AG09309 (cell line): ENCODE results near the gene EHD1.

ENCODE experiments used
- DNase-seq: peaks from one replicate; pipeline ENCODE4 v3.0.0-alpha.2; 2010; ENCODE audit warnings: low read depth
- H3K4me3 ChIP-seq: 2 replicates; pipeline ENCODE4 v1.5.1; 2011; ENCODE audit warnings: mild to moderate bottlenecking, low read depth, low read length, moderate library complexity; ENCODE audit not compliant: control insufficient read depth
- TF ChIP-seq, protein P1 (sequence below): IDR thresholded peaks from 2 replicates; pipeline ENCODE4 v1.5.1; 2011; ENCODE audit warnings: mild to moderate bottlenecking, low read depth, low read length, inconsistent platforms; ENCODE audit not compliant: insufficient read depth, control insufficient read depth; ENCODE audit errors: missing control alignments

The EHD1 gene

DNA sequence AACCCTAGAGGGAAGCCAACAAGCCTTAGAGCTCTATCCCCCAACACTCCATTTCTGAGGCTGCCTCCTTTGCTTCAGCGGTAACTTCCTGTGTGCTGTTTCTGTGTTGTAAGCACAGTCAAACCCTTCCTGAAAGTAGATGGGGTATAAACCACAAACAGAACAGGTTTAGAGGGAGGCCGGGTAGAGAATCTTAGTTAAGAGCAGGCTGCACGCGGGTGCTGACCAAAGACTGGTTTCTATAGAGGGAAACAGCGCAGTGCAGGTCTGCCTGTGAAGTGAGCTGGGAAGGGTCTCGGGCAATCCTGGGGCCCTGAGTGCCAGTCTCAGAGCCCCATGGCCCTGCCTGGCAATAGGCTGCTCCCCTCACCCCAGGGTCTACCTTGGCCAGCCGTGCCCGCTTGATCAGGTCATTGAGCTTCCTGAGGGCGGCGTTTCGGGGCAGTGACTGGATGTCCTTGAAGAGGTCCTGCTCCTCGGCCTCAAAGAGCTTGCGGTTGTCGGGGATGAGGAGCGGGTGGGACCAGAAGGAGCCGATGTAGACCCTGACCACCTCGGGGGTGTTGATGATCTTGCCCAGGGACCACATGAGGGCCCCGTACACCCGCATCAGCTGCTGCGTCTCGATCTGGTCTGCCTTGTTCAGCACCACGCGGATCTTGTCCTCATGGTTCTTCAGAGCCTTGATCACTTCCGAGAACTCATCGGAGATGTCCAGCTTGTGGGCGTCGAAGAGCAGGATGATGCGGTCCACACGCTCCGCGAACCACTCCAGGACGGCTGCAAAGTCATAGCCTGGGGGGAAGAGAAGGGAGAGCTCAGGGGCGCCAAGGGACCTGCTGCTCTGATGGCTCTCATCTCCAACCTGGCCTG is 18.6 kb downstream of the EHD1 start:
- TF ChIP-seq, protein P1, sequence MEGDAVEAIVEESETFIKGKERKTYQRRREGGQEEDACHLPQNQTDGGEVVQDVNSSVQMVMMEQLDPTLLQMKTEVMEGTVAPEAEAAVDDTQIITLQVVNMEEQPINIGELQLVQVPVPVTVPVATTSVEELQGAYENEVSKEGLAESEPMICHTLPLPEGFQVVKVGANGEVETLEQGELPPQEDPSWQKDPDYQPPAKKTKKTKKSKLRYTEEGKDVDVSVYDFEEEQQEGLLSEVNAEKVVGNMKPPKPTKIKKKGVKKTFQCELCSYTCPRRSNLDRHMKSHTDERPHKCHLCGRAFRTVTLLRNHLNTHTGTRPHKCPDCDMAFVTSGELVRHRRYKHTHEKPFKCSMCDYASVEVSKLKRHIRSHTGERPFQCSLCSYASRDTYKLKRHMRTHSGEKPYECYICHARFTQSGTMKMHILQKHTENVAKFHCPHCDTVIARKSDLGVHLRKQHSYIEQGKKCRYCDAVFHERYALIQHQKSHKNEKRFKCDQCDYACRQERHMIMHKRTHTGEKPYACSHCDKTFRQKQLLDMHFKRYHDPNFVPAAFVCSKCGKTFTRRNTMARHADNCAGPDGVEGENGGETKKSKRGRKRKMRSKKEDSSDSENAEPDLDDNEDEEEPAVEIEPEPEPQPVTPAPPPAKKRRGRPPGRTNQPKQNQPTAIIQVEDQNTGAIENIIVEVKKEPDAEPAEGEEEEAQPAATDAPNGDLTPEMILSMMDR, result no peak
- no peak overlapping the region for H3K4me3 ChIP-seq
- DNase-seq, result no peak

DNA sequence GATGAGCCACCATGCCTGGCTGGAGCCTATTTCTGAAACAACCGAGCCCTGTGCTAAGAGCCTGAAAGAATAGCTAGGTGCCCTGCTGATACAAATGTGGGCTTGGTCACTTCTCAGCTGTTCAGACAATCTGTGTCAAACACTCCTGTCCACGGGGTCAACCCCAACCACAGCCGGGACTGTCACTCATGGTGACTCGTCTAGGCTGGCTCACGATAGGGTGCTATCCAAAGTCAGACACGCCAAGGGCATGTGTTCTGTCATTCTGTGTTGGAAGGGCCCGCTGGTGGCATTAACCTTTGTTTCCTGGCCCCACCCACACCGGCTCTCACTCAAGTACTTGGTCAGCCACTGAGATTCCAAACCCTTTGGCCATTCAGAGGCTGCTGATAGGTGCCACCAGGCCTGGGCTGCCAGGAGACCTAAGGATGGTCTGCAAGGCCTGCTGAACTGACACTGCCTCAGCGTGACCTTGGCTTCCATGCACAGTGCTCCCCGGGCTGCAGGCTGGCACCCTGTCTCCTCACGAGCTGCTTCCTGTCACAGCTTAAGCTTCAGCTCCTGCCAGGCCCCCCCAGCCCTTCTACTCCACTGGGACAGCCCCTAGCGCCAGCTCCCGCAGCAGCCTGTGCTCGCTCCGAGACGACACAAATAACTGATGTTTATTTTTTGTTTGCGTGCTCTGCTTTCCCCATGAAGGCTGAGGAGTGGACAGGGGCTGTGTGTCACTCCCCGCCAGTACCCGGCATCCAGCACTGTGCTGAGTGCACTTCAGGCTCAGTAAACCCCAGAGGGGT is 19.8 kb downstream of the EHD1 start:
- TF ChIP-seq, protein P1, result no peak
- H3K4me3 ChIP-seq, result no peak overlapping the region
- no peak for DNase-seq

DNA sequence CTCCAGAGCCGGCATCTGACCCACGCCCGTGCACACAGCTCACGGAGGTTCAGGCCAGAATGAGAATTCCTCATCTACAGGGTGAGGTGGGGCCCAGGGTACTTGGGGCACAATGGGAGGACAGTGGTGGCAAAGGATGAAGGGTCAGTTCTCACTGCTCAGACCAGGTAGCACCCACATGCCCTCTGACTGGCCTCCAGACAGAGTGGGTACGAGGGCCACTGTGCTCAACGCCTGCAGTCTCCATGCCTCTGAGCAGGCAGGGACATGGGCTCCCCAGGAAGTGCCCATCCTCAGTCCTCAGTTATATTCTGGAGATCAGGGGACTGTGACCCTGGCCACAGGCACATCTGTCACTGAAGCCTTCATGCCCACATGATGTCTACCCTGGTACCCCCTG is 20.9 kb downstream of the EHD1 start:
- DNase-seq, result no peak
- no peak overlapping the region for H3K4me3 ChIP-seq
- TF ChIP-seq, protein P1, result no peak

DNA sequence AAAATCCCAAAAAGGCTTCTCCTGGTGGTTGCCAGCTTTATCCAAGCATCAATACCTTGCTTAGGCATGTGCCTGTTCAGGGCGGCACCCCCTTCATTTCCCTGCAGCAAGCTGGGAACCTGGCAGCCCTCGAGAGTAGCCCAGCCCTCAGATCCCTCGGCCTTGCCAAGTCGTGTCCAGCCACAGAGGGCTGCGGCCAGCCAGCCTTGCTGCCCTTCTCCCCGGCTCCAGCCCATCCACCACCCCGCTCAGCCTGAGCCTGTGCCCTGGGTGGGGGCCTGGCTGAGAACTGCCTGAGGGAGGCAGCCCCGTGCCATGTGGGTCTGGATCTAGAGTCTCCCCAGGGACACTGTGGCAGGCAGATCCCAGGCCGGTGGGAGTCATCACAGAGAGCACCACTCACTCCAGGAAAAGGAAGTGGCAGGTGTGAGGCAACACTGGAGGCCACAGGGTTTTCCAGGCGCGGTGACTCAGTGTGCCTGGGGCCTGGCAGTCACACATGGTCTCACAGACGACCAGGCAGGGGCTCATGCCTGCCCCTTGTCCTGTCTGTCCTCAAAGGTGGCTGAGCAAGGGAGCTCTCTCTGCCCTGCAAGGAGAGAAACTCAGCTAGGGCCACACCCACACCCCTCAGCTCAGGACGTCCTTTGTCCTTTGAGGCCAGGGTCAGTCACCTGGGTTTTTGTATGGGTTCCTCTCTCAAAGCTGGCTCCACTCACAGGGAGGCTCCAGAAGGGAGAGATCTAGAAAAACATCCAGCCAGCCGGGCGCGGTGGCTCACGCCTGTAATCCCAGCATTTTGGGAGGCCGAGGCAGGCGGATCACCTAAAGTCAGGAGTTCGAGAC is 21.8 kb downstream of the EHD1 start:
- TF ChIP-seq, protein P1, result no peak
- no peak overlapping the region for H3K4me3 ChIP-seq
- no peak for DNase-seq

DNA sequence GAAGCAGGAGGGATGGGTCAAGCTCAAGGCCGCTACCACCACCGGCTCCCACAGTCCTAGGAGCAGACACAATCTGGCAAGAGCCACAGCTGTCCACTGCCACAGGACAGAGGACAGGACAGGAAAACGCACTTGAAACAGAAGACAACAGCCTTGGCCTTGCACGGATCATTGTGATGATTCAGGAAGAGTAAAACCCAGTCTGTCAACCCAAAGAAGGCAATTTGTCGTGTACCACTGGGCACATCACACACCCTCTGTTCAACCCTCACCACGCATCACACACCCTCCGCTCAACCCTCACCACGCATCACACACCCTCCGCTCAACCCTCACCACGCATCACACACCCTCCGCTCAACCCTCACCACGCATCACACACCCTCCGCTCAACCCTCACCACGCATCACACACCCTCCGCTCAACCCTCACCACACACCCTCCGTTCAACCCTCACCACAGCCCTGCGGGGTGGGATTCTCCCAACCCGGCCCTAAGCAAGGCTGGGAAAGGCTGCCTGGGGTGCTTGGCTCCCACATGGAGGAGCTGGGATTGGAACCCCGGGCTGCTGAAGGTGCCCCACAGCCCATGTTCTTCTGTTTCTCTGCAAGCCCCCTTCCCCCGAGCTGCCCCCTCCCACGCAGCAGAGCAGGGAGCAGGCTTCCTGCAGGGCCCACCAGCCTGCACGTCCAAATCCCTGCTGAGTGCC is 22.7 kb downstream of the EHD1 start:
- TF ChIP-seq, protein P1, result no peak
- no peak overlapping the region for H3K4me3 ChIP-seq
- DNase-seq, result no peak
